Upper lobe of left lung (tissue), 6 donors: ENCODE data around the gene NRXN3. TPM values are rescaled to one million over a fixed set of nuclear protein-coding genes. Genes with fewer than 3 reads are reported as not detected.

ENCODE experiments used
- ATAC-seq, 2 donors: fragments of 200-7000 bp; cut with Tn5 transposase; one replicate each; pipeline ENCODE4 v1.9.1; 2022; ENCODE audit warnings: mild to moderate bottlenecking in 2 of 2, moderate library complexity in 2 of 2; ENCODE audit not compliant: low FRiP score in 2 of 2
- DNase-seq, 2 donors: peaks; one replicate each; pipeline ENCODE4 v3.0.0-alpha.2; 2019 to 2020
- H3K27ac ChIP-seq, 4 donors: fragments of 200-600 bp; sonication (generic); one replicate each; pipeline ENCODE4 v1.5.1; 2016 to 2019
- H3K27me3 ChIP-seq, 4 donors: fragments of 200-600 bp; sonication (generic); one replicate each; pipeline ENCODE4 v1.5.1; 2017 to 2019
- H3K36me3 ChIP-seq, 4 donors: fragments of 200-600 bp; sonication (generic); one replicate each; pipeline ENCODE4 v1.5.1; 2016 to 2019
- H3K4me1 ChIP-seq, 4 donors: fragments of 200-600 bp; sonication (generic); one replicate each; pipeline ENCODE4 v1.5.1; 2018 to 2019
- H3K4me3 ChIP-seq, 4 donors: fragments of 200-600 bp; sonication (generic); one replicate each; pipeline ENCODE4 v1.5.1; 2017 to 2019; ENCODE audit warnings: mild to moderate bottlenecking in 2 of 4, moderate library complexity in 1 of 4
- H3K9me3 ChIP-seq, 4 donors: fragments of 200-600 bp; sonication (generic); one replicate each; pipeline ENCODE4 v1.5.1; 2018 to 2019
- CTCF ChIP-seq, 6 experiments: fragments of 450-650 bp in 4 of 6; fragments of 200-600 bp in 2 of 6; sonication (generic) in 2 of 6; IDR thresholded peaks; one replicate each; pipeline ENCODE4 v1.5.1; 2016 to 2019; ENCODE audit warnings: antibody characterized with exemption in 6 of 6
- EP300 ChIP-seq, 4 donors: sonication (generic); formaldehyde crosslinking; IDR thresholded peaks; one replicate each; pipeline ENCODE4 v1.5.1; 2017; ENCODE audit warnings: antibody characterized with exemption in 4 of 4, control low read depth in 2 of 4
- POLR2A ChIP-seq, 4 donors: fragments of 450-650 bp; IDR thresholded peaks; one replicate each; pipeline ENCODE4 v1.5.1; 2016 to 2017; ENCODE audit warnings: antibody characterized with exemption in 4 of 4, mild to moderate bottlenecking in 2 of 4
- POLR2AphosphoS5 ChIP-seq, 2 donors: sonication (generic); formaldehyde crosslinking; IDR thresholded peaks; one replicate each; pipeline ENCODE4 v1.5.1; 2017; ENCODE audit warnings: antibody characterized with exemption in 2 of 2
- WGBS, 2 donors: methylation state at CpG; one replicate each; pipeline ENCODE4 v1.1.5; 2017 to 2018; 5-methylcytosine and 5-hydroxymethylcytosine counted together
- total RNA-seq, 6 donors: library from RNA; depleted of rRNA in 4 of 6; stranded (reverse); fragments of >200 nt in 4 of 6; gene quantifications; one replicate each; pipeline versions ENCODE4 v1.1.0 to v1.2.1, GENCODE V29; 2016 to 2021
- donor health status: DM: no; HTN: no; CAD: no; lungs with moderate emphysema.
- donor health status: DM: no; HTN: yes; CAD: no; lungs with severe emphysema.

NRXN3 gene
- total RNA-seq, 6 donors from 2014 or later: 4.4 to 14.9 (median 7.2) TPM

GRCh38 chr14:78446807-78447206 lies 276.6 kb downstream of the NRXN3 start:
- no peaks in the 10 kb centered on the region for H3K4me1 ChIP-seq
- no peaks in the 10 kb centered on the region for H3K9me3 ChIP-seq
- H3K4me3 ChIP-seq: no peak overlapping the region
- H3K27ac ChIP-seq: no peak overlapping the region
- DNase-seq (no peak), ATAC-seq (no peak)
- no peaks in the 10 kb centered on the region for H3K36me3 ChIP-seq
- WGBS, 2 donors: 50 to 67% methylated on average over 3 of the region's 3 CpGs
- H3K27me3 ChIP-seq: no peaks in the 10 kb centered on the region
- TF ChIP-seq POLR2A (IDR thresholded peaks at IDR 0.05): no peak
- no peak for TF ChIP-seq EP300 (IDR thresholded peaks at IDR 0.05)
- no peak for TF ChIP-seq CTCF (IDR thresholded peaks at IDR 0.05)
- TF ChIP-seq POLR2AphosphoS5 (IDR thresholded peaks at IDR 0.05): no peak

GRCh38 chr14:78448164-78449094 lies 278.3 kb downstream of the NRXN3 start:
- peak in 5 of 6 experiments; percentile 28 to 54 (median 44) for TF ChIP-seq CTCF (IDR thresholded peaks at IDR 0.05)
- TF ChIP-seq POLR2AphosphoS5 (IDR thresholded peaks at IDR 0.05): no peak
- peak in 1 of 2 donors; percentile 40 for DNase-seq
- 47 to 51% methylated on average over 13 of the region's 13 CpGs for WGBS, 2 donors

GRCh38 chr14:78450669-78451318 lies 280.6 kb downstream of the NRXN3 start:
- TF ChIP-seq POLR2A (IDR thresholded peaks at IDR 0.05) (no peak), POLR2AphosphoS5 (IDR thresholded peaks at IDR 0.05) (no peak), EP300 (IDR thresholded peaks at IDR 0.05) (no peak), CTCF (IDR thresholded peaks at IDR 0.05) (no peak)

More at GRCh38 chr14:78448164-78449094, 278.3 kb downstream of the NRXN3 start:
- H3K27ac ChIP-seq: no peak overlapping the region
- H3K27me3 ChIP-seq: no peaks in the 10 kb centered on the region
- no peaks in the 10 kb centered on the region for H3K4me1 ChIP-seq
- H3K4me3 ChIP-seq: no peak overlapping the region
- ATAC-seq: peak in 1 of 2 donors; percentile 43
- no peaks in the 10 kb centered on the region for H3K36me3 ChIP-seq
- no peaks in the 10 kb centered on the region for H3K9me3 ChIP-seq

GRCh38 chr14:78451319-78451695 lies 281.1 kb downstream of the NRXN3 start:
- Histone ChIP-seq H3K27me3 (no peaks in the 10 kb centered on the region), H3K27ac (no peak overlapping the region), H3K4me1 (no peaks in the 10 kb centered on the region), H3K36me3 (no peaks in the 10 kb centered on the region), H3K9me3 (no peaks in the 10 kb centered on the region), H3K4me3 (no peak overlapping the region)
- no peak for DNase-seq
- no peak for ATAC-seq
- TF ChIP-seq POLR2A (IDR thresholded peaks at IDR 0.05) (no peak), EP300 (IDR thresholded peaks at IDR 0.05) (no peak), POLR2AphosphoS5 (IDR thresholded peaks at IDR 0.05) (no peak), CTCF (IDR thresholded peaks at IDR 0.05) (no peak)
- WGBS, 2 donors: 45 to 65% methylated on average over 2 of the region's 2 CpGs

More at GRCh38 chr14:78450669-78451318, 280.6 kb downstream of the NRXN3 start:
- peak in 1 of 2 donors; percentile 31 for DNase-seq
- Histone ChIP-seq H3K27me3 (no peaks in the 10 kb centered on the region), H3K4me1 (no peaks in the 10 kb centered on the region), H3K9me3 (no peaks in the 10 kb centered on the region), H3K36me3 (no peaks in the 10 kb centered on the region), H3K4me3 (no peak overlapping the region), H3K27ac (no peak overlapping the region)
- WGBS, 2 donors: 68 to 80% methylated on average over 6 of the region's 6 CpGs
- ATAC-seq: peak in 1 of 2 donors; percentile 34
